ENCODE results near the gene SCAANT1.
A peak's percentile ranks its signal among the peaks of the same experiment; 100 is the strongest.

The SCAANT1 gene

DNA sequence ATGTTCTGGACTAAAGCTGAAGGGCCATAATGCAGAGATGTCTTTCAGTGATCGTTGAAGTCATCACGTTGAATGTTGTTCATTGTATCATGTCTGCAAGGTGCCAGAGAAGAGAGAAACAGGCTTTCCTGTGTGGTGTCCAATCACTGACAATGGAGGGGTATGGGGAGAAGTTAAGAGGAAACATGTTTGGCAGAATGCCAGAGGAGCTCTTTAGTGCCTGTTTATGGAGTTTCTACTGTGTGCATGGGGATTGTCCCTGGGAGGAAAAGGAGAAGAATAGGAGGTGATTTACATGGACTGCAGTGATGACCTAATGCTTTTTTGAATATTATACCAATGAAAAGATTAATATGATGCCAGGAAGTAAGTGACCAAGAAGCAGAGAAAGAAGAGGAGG is 11.7 kb downstream of the SCAANT1 start:
- DNase-seq (ENCODE audit: low read depth): no peak

GRCh38 chr3:63900010-63900409 is 12.2 kb downstream of the SCAANT1 start:
- DNase-seq (ENCODE audit: low read depth): no peak

GRCh38 chr3:63896332-63897030 is 15.7 kb downstream of the SCAANT1 start:
- no peak for DNase-seq (ENCODE audit: low read depth)

DNA sequence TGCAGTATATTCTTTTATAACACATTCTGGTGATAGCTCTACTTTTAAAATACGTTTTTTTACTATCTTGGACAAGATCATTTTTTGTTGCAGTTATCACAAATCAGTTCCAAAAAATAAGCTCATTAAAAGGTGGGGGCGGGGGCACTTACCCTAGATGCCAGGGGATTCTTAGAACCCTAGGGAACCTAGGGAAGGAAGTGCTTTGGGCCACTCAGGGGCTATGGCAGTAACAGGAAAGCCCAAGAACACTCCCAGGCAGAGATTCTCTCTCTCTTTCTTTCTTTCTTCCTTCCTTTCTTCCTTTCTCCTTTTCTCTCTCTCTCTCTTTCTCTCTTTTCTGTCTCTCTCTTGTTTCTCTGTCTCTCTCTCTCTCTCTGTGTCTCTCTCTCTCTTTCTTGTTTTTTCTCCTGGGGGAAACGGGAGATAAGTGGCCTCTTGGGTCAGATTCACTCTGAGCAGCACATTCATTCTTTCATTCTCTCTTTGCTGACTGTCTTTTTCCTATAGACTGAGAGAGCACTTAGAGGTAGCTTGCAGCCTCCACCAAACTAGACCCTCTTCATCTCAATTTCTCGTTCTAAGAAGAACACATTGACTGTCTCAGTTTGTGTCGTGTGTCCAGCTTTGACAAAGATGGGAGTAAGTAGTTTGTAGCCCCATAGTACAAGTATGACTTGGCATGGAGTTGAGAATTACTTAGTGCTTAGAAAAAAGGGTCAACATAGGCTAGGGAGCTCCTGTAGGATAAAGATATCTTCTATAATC is 16.6 kb downstream of the SCAANT1 start:
- DNase-seq (ENCODE audit: low read depth): no peak

- DNase-seq (ENCODE audit: low read depth): no peak
Measured at GRCh38 chr3:63892773-63893352, 19.3 kb downstream of the SCAANT1 start.

DNA sequence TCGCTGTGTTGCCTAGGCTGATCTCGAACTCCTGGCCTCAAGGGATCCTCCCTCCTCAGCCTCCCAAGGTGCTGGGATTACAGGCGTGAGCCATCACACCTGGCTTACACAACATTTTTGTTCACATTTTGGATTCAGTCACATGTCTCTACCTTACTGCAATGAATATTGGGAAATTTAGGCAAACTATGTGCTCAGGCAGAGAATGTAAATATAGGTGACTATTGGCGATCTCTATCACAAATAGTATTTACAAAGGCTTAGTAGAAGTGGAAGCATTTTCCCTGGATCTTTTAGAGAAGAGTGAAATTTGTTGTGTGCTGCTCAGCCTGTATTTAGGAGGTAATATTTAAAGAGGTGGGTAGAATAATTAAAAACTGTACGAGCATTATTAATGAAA is 20.7 kb downstream of the SCAANT1 start:
- DNase-seq (ENCODE audit: low read depth): no peak

GRCh38 chr3:63886858-63887257 is 25.3 kb downstream of the SCAANT1 start:
- no peak for DNase-seq (ENCODE audit: low read depth)

DNA sequence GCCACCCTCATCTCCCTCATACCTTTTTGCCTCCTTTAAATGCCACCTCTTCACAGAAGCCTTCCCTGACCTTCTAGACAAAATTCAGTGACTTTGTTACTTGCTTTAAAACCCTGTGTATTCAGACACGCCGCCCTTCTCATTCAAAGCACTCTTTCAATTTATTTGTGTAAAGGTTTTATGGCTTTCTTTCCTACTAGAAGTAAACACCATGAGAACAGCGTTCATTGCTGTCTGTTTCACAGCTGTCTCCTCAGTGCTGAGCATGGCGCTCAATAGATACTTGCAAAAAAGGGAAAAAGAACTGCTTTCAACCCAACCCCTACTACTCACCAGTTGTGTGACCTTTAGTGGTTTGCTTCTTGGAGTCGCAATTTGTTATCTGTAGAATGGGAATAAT is 31.5 kb downstream of the SCAANT1 start:
- DNase-seq (ENCODE audit: low read depth): no peak

DNA sequence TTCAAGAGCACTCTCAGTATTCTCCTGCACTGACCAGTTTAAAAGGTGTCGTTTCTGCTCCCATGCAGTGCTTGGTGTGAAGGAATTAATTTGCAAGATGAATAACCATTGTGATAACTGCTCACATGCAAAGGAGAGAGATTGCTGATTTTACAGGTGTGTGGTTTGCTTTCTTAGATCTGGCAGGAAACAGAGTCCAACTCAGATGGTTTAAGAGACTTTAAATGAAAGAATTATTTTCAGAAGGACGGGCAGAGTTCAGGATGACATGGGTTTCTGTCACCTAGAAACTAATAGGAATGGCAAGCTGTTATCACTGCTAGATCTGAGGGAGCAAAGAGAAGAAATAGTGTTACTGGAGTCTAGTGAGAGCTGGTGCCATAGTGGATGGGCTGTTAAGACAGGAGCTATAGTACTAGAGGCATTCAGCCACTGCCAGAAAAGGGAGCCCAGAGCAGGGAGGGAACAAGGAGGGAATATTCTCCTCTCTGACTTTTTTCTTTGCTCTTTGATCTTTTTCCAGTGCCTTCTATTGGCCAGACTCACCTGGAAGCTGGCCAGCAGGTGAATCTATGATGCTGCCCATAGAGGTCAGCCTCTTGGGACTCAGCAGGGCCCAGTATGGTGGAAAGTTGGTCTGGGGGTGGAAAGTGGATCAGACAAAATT is 33.7 kb downstream of the SCAANT1 start:
- no peak for DNase-seq (ENCODE audit: low read depth)

GRCh38 chr3:63877737-63878393 is 34.3 kb downstream of the SCAANT1 start:
- DNase-seq (ENCODE audit: low read depth): no peak

GRCh38 chr3:63876260-63876659 is 35.9 kb downstream of the SCAANT1 start:
- no peak for DNase-seq (ENCODE audit: low read depth)

DNA sequence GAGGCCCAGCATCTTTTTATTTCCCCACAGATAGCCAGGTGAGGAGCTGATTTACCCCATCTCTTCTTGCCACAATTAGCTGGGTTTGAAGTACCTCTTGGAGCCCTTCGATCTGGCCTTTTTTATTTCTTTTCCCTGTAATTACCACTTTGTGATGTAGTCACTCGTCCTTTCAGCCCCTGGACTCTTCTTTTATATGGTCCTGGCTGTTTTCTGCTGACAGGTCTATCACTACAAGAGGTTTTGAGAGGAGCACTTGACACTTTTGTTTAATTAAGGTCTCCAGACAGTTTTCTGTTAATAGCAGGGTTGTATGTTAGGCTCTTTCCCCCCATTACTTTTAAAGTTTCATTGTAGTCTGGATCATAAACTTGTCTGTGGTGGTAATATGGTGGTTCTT is 36.7 kb downstream of the SCAANT1 start:
- no peak for DNase-seq (ENCODE audit: low read depth)

GRCh38 chr3:63874769-63875168 is 37.4 kb downstream of the SCAANT1 start:
- DNase-seq (ENCODE audit: low read depth): no peak

DNA sequence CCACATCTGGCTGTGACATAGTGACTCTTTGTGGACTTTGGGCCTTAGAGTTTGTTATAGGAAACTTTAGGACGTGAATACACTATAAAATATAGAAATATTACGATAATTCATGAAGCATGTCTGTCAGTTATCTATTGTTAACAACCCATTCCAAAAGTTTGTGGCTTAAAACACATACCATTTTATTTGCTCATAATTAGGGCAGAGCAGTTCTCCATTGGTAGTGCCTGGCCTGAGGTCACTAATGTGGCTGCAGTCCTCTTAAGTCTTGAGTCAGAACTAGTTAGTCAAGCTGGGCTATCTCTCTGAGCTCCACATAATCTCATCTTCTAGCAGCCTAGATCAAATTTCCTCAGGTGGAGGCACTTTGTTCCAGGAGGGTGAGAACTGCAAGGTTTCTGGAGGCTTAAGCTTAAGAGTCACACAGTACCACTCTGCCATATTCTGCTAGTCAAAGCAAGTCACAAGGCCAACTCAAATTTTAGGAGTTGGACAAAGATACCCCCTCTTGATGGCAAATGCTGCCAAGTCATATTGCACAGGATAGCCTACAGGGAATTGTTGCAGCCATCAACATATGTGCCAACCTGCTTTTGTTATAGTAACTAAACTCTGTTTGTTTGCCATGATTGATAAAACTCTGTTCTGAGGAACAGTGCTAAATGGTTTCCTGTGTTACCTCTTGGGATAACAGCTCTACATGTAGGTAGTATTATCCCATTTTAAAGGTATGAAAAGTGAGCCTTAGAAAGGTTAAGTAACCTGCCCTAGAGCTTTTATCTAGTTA is 39.9 kb downstream of the SCAANT1 start:
- DNase-seq (ENCODE audit: low read depth): peak; percentile 54

- DNase-seq (ENCODE audit: low read depth): no peak
Measured at GRCh38 chr3:63870615-63871005, 41.6 kb downstream of the SCAANT1 start.

DNA sequence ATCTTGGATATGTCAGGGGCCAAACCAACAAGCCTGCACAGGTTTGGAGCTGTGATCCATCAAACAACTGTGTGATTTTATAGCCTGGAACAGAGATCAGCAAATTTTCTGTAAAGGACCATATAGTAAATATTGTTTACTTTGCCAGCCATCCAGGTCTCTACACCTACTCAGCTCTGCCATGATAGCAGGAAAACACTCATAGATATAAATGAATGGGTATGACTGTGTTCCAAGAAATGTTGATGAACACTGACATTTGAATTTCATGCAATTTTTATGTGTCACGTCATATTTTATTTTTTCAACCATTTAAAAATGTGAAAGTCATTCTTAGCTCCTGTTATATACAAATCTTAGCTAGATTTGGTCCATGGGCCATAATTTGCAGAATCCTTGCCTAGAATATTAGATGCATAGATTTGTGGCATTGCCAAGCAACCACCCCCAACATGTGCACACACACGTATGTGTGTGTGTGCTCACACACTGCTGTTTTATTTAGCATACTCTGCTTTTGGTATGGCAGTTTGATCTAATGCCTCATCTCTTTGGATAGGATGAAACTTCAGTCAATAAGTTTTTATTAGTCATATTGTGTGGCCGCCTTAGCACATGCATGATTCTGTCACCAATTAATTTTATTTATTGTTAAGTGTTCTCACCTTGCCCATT is 42.1 kb downstream of the SCAANT1 start:
- no peak for DNase-seq (ENCODE audit: low read depth)

GRCh38 chr3:63867225-63867624 is 45.0 kb downstream of the SCAANT1 start:
- no peak for DNase-seq (ENCODE audit: low read depth)

DNA sequence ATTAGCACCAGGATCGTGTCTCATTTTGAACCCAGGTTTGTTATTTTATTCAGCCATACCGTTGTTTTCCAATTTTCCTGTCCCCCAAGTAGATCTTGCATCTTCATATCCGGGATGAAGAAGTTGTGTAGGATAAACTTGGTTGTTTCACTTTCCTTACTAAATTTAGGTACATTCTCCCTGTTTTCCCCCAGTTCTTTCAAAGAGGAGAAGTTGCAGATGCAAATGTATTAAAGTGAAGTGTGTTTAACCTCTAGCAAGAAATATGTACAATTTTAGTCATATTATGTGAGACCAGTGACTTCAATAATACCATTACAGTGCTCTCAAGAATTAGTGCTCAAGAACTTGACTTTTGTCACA is 47.2 kb downstream of the SCAANT1 start:
- DNase-seq (ENCODE audit: low read depth): no peak

GRCh38 chr3:63864008-63864964 is 47.9 kb downstream of the SCAANT1 start:
- no peak for DNase-seq (ENCODE audit: low read depth)
